K562 (cell line): Measurements from ENCODE around the gene NKG7. TPM values are rescaled to one million over a fixed set of nuclear protein-coding genes. Genes with fewer than 3 reads are reported as not detected.

Source experiments
- CSDE1 ChIP-seq, 2 experiments: fragments of 450-650 bp; IDR thresholded peaks; 2 replicates each; pipeline ENCODE4 v1.6.1; 2016; ENCODE audit warnings: mild to moderate bottlenecking in 1 of 2
- ELF2 ChIP-seq: fragments of 250-450 bp; sonication (Bioruptor Pico); IDR thresholded peaks from 2 replicates; pipeline ENCODE4 v1.5.0; 2021; ENCODE audit warnings: mild to moderate bottlenecking
- EWSR1 ChIP-seq: fragments of 450-650 bp; IDR thresholded peaks from 2 replicates; pipeline ENCODE4 v1.6.1; 2018; ENCODE audit warnings: borderline replicate concordance, mild to moderate bottlenecking, low read depth, moderate library complexity; ENCODE audit not compliant: partially characterized antibody
- RBM25 ChIP-seq: fragments of 200-400 bp; formaldehyde crosslinking; IDR thresholded peaks from 2 replicates; pipeline ENCODE4 v1.6.1; 2018; ENCODE audit warnings: low read length, low read depth, moderate library complexity; ENCODE audit not compliant: severe bottlenecking
- ZNF316 ChIP-seq: fragments of 450-650 bp; IDR thresholded peaks from 2 replicates; pipeline ENCODE4 v1.6.1; 2016
- ZNF57 ChIP-seq: fragments of 450-650 bp; formaldehyde crosslinking; IDR thresholded peaks from 2 replicates; pipeline ENCODE4 v1.4.0; 2020; ENCODE audit warnings: mild to moderate bottlenecking, moderate library complexity
- ZNF830 ChIP-seq: fragments of 250-450 bp; sonication (Bioruptor Pico); IDR thresholded peaks from 2 replicates; pipeline ENCODE4 v1.5.0; 2021; ENCODE audit warnings: mild to moderate bottlenecking
- polyA plus RNA-seq, 8 experiments: library from polyadenylated mRNA; depleted of rRNA in 4 of 8; stranded (reverse) in 5 of 8; unstranded in 3 of 8; fragments of >200 nt; fragmentation: Nextera tagmentation in 2 of 8; fragmentation: Illumina TruSeq in 1 of 8; extraction: Ambion mirVana in 2 of 8; extraction: Trizol in 1 of 8; gene quantifications; 2 replicates each; pipeline versions ENCODE4 v1.2.1 to v1.2.3, GENCODE V29; 2011 to 2014; ENCODE audit warnings: inconsistent platforms in 1 of 8, missing spikeins in 1 of 8
- total RNA-seq, 7 experiments: library from RNA; depleted of rRNA in 6 of 7; stranded (reverse); fragments of >200 nt in 6 of 7; fragmentation: Illumina TruSeq in 2 of 7; extraction: Trizol in 2 of 7; gene quantifications; 2 replicates each; pipeline versions ENCODE4 v1.2.1 to v1.2.3, GENCODE V29; 2011 to 2021; ENCODE audit warnings: low replicate concordance in 1 of 7
- TF ChIP-seq, protein P1 (sequence below): fragments of 200-600 bp; sonication (generic); IDR thresholded peaks from one replicate; pipeline ENCODE4 v1.6.1; 2012; ENCODE audit warnings: mild to moderate bottlenecking, low read depth, low read length, inconsistent platforms

Gene NKG7
- total and polyA plus RNA-seq, 9 of the 15 experiments (the other 6 are each of a cell fraction or from before 2014, with no cell fraction given), result 0.30 to 0.70 (median 0.51) TPM; not detected in 2

DNA sequence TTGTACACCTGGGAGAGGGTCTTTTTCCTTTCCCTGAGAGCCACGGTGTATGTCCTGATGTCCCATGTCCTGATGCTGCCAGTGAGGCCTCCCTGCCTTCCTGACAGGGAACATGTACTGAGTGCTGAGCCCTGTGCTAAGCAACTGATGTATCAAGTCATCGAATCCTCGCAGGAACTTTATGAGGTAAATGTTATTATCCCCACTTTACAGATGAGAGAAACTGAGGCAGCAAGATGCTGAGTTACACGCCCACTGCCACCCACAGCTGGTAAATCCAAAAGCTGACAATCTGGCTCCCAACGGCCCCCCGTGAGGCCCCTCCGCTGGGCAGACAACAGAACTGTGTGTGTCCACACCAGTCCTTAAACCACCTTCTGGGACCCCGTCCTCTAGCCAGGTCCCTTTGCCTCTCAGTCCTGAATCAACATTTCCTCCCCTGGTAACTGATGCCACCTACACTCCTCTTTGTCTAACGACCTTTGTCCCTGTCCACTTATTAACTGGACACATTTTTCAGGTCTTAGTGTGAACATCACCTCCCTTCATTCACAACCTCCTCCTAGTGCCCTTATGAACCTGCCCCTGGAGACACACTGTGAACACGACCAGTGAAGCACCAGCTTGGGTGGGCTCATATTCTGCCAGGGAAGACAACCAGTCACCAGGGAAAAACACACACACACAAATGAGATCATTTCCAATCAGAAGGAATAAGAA lies 25.1 kb downstream of the NKG7 start (continued):
- TF ChIP-seq, protein P1, sequence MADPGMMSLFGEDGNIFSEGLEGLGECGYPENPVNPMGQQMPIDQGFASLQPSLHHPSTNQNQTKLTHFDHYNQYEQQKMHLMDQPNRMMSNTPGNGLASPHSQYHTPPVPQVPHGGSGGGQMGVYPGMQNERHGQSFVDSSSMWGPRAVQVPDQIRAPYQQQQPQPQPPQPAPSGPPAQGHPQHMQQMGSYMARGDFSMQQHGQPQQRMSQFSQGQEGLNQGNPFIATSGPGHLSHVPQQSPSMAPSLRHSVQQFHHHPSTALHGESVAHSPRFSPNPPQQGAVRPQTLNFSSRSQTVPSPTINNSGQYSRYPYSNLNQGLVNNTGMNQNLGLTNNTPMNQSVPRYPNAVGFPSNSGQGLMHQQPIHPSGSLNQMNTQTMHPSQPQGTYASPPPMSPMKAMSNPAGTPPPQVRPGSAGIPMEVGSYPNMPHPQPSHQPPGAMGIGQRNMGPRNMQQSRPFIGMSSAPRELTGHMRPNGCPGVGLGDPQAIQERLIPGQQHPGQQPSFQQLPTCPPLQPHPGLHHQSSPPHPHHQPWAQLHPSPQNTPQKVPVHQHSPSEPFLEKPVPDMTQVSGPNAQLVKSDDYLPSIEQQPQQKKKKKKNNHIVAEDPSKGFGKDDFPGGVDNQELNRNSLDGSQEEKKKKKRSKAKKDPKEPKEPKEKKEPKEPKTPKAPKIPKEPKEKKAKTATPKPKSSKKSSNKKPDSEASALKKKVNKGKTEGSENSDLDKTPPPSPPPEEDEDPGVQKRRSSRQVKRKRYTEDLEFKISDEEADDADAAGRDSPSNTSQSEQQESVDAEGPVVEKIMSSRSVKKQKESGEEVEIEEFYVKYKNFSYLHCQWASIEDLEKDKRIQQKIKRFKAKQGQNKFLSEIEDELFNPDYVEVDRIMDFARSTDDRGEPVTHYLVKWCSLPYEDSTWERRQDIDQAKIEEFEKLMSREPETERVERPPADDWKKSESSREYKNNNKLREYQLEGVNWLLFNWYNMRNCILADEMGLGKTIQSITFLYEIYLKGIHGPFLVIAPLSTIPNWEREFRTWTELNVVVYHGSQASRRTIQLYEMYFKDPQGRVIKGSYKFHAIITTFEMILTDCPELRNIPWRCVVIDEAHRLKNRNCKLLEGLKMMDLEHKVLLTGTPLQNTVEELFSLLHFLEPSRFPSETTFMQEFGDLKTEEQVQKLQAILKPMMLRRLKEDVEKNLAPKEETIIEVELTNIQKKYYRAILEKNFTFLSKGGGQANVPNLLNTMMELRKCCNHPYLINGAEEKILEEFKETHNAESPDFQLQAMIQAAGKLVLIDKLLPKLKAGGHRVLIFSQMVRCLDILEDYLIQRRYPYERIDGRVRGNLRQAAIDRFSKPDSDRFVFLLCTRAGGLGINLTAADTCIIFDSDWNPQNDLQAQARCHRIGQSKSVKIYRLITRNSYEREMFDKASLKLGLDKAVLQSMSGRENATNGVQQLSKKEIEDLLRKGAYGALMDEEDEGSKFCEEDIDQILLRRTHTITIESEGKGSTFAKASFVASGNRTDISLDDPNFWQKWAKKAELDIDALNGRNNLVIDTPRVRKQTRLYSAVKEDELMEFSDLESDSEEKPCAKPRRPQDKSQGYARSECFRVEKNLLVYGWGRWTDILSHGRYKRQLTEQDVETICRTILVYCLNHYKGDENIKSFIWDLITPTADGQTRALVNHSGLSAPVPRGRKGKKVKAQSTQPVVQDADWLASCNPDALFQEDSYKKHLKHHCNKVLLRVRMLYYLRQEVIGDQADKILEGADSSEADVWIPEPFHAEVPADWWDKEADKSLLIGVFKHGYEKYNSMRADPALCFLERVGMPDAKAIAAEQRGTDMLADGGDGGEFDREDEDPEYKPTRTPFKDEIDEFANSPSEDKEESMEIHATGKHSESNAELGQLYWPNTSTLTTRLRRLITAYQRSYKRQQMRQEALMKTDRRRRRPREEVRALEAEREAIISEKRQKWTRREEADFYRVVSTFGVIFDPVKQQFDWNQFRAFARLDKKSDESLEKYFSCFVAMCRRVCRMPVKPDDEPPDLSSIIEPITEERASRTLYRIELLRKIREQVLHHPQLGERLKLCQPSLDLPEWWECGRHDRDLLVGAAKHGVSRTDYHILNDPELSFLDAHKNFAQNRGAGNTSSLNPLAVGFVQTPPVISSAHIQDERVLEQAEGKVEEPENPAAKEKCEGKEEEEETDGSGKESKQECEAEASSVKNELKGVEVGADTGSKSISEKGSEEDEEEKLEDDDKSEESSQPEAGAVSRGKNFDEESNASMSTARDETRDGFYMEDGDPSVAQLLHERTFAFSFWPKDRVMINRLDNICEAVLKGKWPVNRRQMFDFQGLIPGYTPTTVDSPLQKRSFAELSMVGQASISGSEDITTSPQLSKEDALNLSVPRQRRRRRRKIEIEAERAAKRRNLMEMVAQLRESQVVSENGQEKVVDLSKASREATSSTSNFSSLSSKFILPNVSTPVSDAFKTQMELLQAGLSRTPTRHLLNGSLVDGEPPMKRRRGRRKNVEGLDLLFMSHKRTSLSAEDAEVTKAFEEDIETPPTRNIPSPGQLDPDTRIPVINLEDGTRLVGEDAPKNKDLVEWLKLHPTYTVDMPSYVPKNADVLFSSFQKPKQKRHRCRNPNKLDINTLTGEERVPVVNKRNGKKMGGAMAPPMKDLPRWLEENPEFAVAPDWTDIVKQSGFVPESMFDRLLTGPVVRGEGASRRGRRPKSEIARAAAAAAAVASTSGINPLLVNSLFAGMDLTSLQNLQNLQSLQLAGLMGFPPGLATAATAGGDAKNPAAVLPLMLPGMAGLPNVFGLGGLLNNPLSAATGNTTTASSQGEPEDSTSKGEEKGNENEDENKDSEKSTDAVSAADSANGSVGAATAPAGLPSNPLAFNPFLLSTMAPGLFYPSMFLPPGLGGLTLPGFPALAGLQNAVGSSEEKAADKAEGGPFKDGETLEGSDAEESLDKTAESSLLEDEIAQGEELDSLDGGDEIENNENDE, result no peak
- TF ChIP-seq ELF2 (CRISPR knock-in tag), result no peak
- no peak for TF ChIP-seq ZNF830 (CRISPR knock-in tag)
- TF ChIP-seq ZNF57, result no peak
- TF ChIP-seq EWSR1, result no peak
- peak; percentile 17 for TF ChIP-seq RBM25
- TF ChIP-seq ZNF316, result no peak
- TF ChIP-seq CSDE1 (IDR thresholded peaks at IDR 0.05), result no peak
